HepG2 (cell line): ENCODE measurements around the gene GRAMD1A. TPM values are rescaled to one million over a fixed set of nuclear protein-coding genes. Genes with fewer than 3 reads are reported as not detected.

Experiments used
- ATAC-seq: fragments of 200-7000 bp; cut with Tn5 transposase; 3 replicates; pipeline ENCODE4 v1.9.1; 2020; ENCODE audit warnings: mild to moderate bottlenecking, moderate library complexity
- BruUV-seq: library from RNA; stranded (reverse); fragments of 400-500 nt; replicated peaks from 2 replicates; lab custom pipeline; 2021; lab: Mats Ljungman, UMichigan
- CTCF ChIA-PET: fragments of 300-600 bp; formaldehyde crosslinking; extraction: SDS; loops from one replicate; lab custom pipeline; 2021; ENCODE audit warnings: low total read pairs, inconsistent platforms, low intra/inter-chr PET ratio; lab: Yijun Ruan, JAX
- POLR2A ChIA-PET: fragments of 350-600 bp; sonication (Branson Sonifier 250); formaldehyde crosslinking; loops from one replicate; lab custom pipeline; 2020; ENCODE audit warnings: antibody characterized with exemption, inconsistent platforms; lab: Yijun Ruan, JAX
- DNase-seq: peaks from one replicate; pipeline ENCODE4 v3.0.0-alpha.2; 2015; ENCODE audit warnings: low spot score
- FAIRE-seq: peaks from 3 replicates; lab custom pipeline; 2011; peaks lifted over from hg19 to GRCh38; lab: Jason Lieb, UNC
- H2AFZ ChIP-seq: one replicate; pipeline ENCODE4 v1.6.1; 2011; ENCODE audit warnings: low read length, inconsistent platforms
- H3K27ac ChIP-seq: fragments of 300-600 bp; 3 replicates; pipeline ENCODE4 v1.8.0; 2011; ENCODE audit warnings: mixed run types, mild to moderate bottlenecking, mixed read lengths, low read length, inconsistent platforms; ENCODE audit not compliant: insufficient read depth; ENCODE audit errors: extremely low read length
- H3K27me3 ChIP-seq, 2 experiments: fragments of 200-600 bp in 1 of 2; 2 replicates in 1 of 2; 3 replicates in 1 of 2; pipeline versions ENCODE4 v1.6.0 to v1.8.0; 2011; ENCODE audit warnings: low read length in 2 of 2, mild to moderate bottlenecking in 2 of 2, moderate library complexity in 2 of 2, inconsistent platforms in 1 of 2; ENCODE audit not compliant: insufficient read depth in 2 of 2, control insufficient read depth in 1 of 2
- H3K36me3 ChIP-seq, 2 experiments: fragments of 200-600 bp in 1 of 2; replicated peaks in 1 of 2; 2 replicates in 1 of 2; 3 replicates in 1 of 2; pipeline versions ENCODE4 v1.5.1 to v1.8.0; 2011; ENCODE audit warnings: low read length in 2 of 2, inconsistent platforms in 1 of 2; ENCODE audit not compliant: insufficient read depth in 2 of 2, control insufficient read depth in 1 of 2
- H3K4me1 ChIP-seq: 2 replicates; pipeline ENCODE4 v1.5.1; 2012; ENCODE audit warnings: low read length, inconsistent platforms; ENCODE audit not compliant: insufficient read depth
- H3K4me2 ChIP-seq: 2 replicates; pipeline ENCODE4 v1.6.0; 2011; ENCODE audit warnings: low read depth, low read length, inconsistent platforms
- H3K4me3 ChIP-seq, 3 experiments: fragments of 200-600 bp in 1 of 3; sonication (generic), shearing (Covaris generic) in 1 of 3; replicated peaks in 1 of 3; 2 replicates each; pipeline ENCODE4 v1.5.1; 2011 to 2016; ENCODE audit warnings: low read length in 3 of 3, inconsistent platforms in 2 of 3, low read depth in 2 of 3, mild to moderate bottlenecking in 2 of 3, control low read depth in 1 of 3, mixed read lengths in 1 of 3; ENCODE audit not compliant: insufficient read depth in 1 of 3
- H3K79me2 ChIP-seq: one replicate; pipeline ENCODE4 v1.6.1; 2011; ENCODE audit warnings: low read length, inconsistent platforms; ENCODE audit not compliant: insufficient read depth
- H3K9ac ChIP-seq: 2 replicates; pipeline ENCODE4 v1.6.0; 2011; ENCODE audit warnings: mild to moderate bottlenecking, low read depth, low read length, inconsistent platforms; ENCODE audit not compliant: insufficient read depth
- H3K9me3 ChIP-seq: 2 replicates; pipeline ENCODE4 v1.5.1; 2012; ENCODE audit warnings: mild to moderate bottlenecking, low read length
- H4K20me1 ChIP-seq: 2 replicates; pipeline ENCODE4 v1.6.0; 2011; ENCODE audit warnings: inconsistent platforms, mild to moderate bottlenecking, low read length, moderate library complexity; ENCODE audit not compliant: insufficient read depth
- AGO1 ChIP-seq: fragments of 200-400 bp; formaldehyde crosslinking; IDR thresholded peaks from 2 replicates; pipeline ENCODE4 v1.6.1; 2017; ENCODE audit warnings: mild to moderate bottlenecking, low read depth, low read length, moderate library complexity; ENCODE audit not compliant: poor library complexity, severe bottlenecking
- BCL3 ChIP-seq: sonication (generic); formaldehyde crosslinking; IDR thresholded peaks from 2 replicates; pipeline ENCODE4 v1.5.1; 2020; ENCODE audit warnings: mild to moderate bottlenecking, missing genetic modification reagents, moderate library complexity
- ELF3 ChIP-seq: IDR thresholded peaks from 2 replicates; pipeline ENCODE4 v1.6.1; 2016; ENCODE audit warnings: missing genetic modification reagents, missing compliant biosample characterization
- NR3C1 ChIP-seq: sonication (generic); formaldehyde crosslinking; IDR thresholded peaks from 2 replicates; pipeline ENCODE4 v1.4.0; 2020; ENCODE audit warnings: missing genetic modification reagents
- PBX3 ChIP-seq: sonication (generic); formaldehyde crosslinking; IDR thresholded peaks from 2 replicates; pipeline ENCODE4 v1.8.1; 2023; ENCODE audit warnings: missing genetic modification reagents, inconsistent platforms, borderline replicate concordance
- POGZ ChIP-seq: sonication (generic); formaldehyde crosslinking; IDR thresholded peaks from 2 replicates; pipeline ENCODE4 v1.4.0; 2020; ENCODE audit warnings: mild to moderate bottlenecking, missing genetic modification reagents
- RBFOX2 ChIP-seq: fragments of 200-400 bp; formaldehyde crosslinking; IDR thresholded peaks from 2 replicates; pipeline ENCODE4 v1.6.1; 2017; ENCODE audit warnings: low read depth, mild to moderate bottlenecking, low read length
- SNAI1 ChIP-seq: sonication (generic); formaldehyde crosslinking; IDR thresholded peaks from 2 replicates; pipeline ENCODE4 v1.5.0; 2020; ENCODE audit warnings: mild to moderate bottlenecking, missing genetic modification reagents, borderline replicate concordance
- ZBTB7A ChIP-seq: sonication (generic); formaldehyde crosslinking; IDR thresholded peaks from 2 replicates; pipeline ENCODE4 v1.8.0; 2022; ENCODE audit warnings: mild to moderate bottlenecking, missing genetic modification reagents
- ZFP1 ChIP-seq: IDR thresholded peaks from 2 replicates; pipeline ENCODE4 v1.6.1; 2016
- ZNF18 ChIP-seq: sonication (generic); formaldehyde crosslinking; IDR thresholded peaks from 2 replicates; pipeline ENCODE4 v1.8.0; 2022; ENCODE audit warnings: mild to moderate bottlenecking, missing genetic modification reagents; ENCODE audit not compliant: insufficient replicate concordance
- ZNF282 ChIP-seq: fragments of 450-650 bp; IDR thresholded peaks from 2 replicates; pipeline ENCODE4 v1.6.1; 2018; ENCODE audit not compliant: partially characterized antibody
- ZNF687 ChIP-seq: sonication (generic); formaldehyde crosslinking; IDR thresholded peaks from 2 replicates; pipeline ENCODE4 v1.5.1; 2020; ENCODE audit warnings: mild to moderate bottlenecking, missing genetic modification reagents, moderate library complexity
- ZNF850 ChIP-seq: sonication (generic); formaldehyde crosslinking; conservative IDR thresholded peaks from 2 replicates; pipeline ENCODE4 v1.9.0; 2021; ENCODE audit warnings: mild to moderate bottlenecking, missing genetic modification reagents
- ZSCAN30 ChIP-seq: sonication (generic); formaldehyde crosslinking; IDR thresholded peaks from 2 replicates; pipeline ENCODE4 v1.5.0; 2020; ENCODE audit warnings: mild to moderate bottlenecking, missing genetic modification reagents
- WGBS: methylation state at CpG from one replicate; pipeline ENCODE4 v1.1.6; 2017; ENCODE audit warnings: low lambda C conversion rate; 5-methylcytosine and 5-hydroxymethylcytosine counted together
- in situ Hi-C: cut with HindIII; loops from 2 replicates; pipeline ENCODE4 v1.10.0; 2017; ENCODE audit warnings: low pct_unique_long_range_greater_than_20kb; ENCODE audit not compliant: extremely low pct_ligation_motif_present
- intact Hi-C: fragments of 100-400 bp; cut with micrococcal nuclease; formaldehyde crosslinking; loops from one replicate; pipeline ENCODE4 v1.10.0; 2022; ENCODE audit not compliant: unreplicated experiment
- polyA plus RNA-seq, 8 experiments: library from polyadenylated mRNA; depleted of rRNA in 3 of 8; stranded (reverse) in 7 of 8; unstranded in 1 of 8; fragments of >200 nt; fragmentation: Illumina TruSeq in 4 of 8; extraction: Trizol in 4 of 8; gene quantifications; 2 replicates each; pipeline versions ENCODE4 v1.2.1 to v1.2.3, GENCODE V29; 2011 to 2016; ENCODE audit warnings: low read depth in 4 of 8, missing spikeins in 1 of 8, mixed read lengths in 1 of 8; ENCODE audit not compliant: insufficient read depth in 1 of 8
- total RNA-seq, 5 experiments: library from RNA; depleted of rRNA; stranded (reverse); fragments of >200 nt; fragmentation: Illumina TruSeq; extraction: Trizol; gene quantifications; 2 replicates each; pipeline ENCODE4 v1.2.3, GENCODE V29; 2016; ENCODE audit warnings: low read depth in 1 of 5

GRAMD1A gene
- total and polyA plus RNA-seq, 2 of the 13 experiments (the other 11 are each of a cell fraction or from before 2014, with no cell fraction given): 14.7 to 181 TPM

- Histone ChIP-seq H3K27ac (peak overlapping the region; percentile 83), H3K4me3 (peak overlapping the region; percentile 81 to 86 (median 81)), H3K9ac (peak overlapping the region; percentile 88), H3K4me2 (peak overlapping the region; percentile 91), H3K27me3 (peaks cover 0 to 3% of the 10 kb centered on the region in 2 experiments; a peak in 1 of 5 replicates), H3K4me1 (peaks cover 81% of the 10 kb centered on the region), H3K9me3 (no peaks in the 10 kb centered on the region), H3K36me3 (peaks cover 0 to 4% of the 10 kb centered on the region in 2 experiments; a peak in 3 of 5 replicates), H4K20me1 (peaks cover 21% of the 10 kb centered on the region), H2AFZ (no peak overlapping the region), H3K79me2 (peaks cover 34% of the 10 kb centered on the region)
- intact Hi-C loops: loop anchor here (5.0 kb wide), 1 partner anchor 43 kb away; the partner anchor contains the start of gene HPN
- FAIRE-seq (peak; percentile 56), ATAC-seq (peak; percentile 13), DNase-seq (peak; percentile 23)
- in situ Hi-C loops: no loop called here
- POLR2A ChIA-PET: no interaction called here
- CTCF ChIA-PET: no interaction called here
- BruUV-seq: no TSS peak
- 8% methylated on average over 13 of the region's 13 CpGs for WGBS
- TF ChIP-seq NR3C1 (CRISPR knock-in tag): no peak
- TF ChIP-seq ZNF18 (CRISPR knock-in tag): no peak
- no peak for TF ChIP-seq ZNF850 (CRISPR knock-in tag)
- TF ChIP-seq ELF3 (CRISPR knock-in tag): 0 out of 2 replicates have a peak, but pooled peaks have one; percentile 34
- TF ChIP-seq ZBTB7A (CRISPR knock-in tag): no peak
- TF ChIP-seq ZFP1 (CRISPR knock-in tag): no peak
- peak; percentile 79 for TF ChIP-seq ZNF687 (CRISPR knock-in tag)
- no peak for TF ChIP-seq BCL3 (CRISPR knock-in tag)
- TF ChIP-seq RBFOX2: no peak
- TF ChIP-seq AGO1: no peak
- no peak for TF ChIP-seq PBX3
- TF ChIP-seq ZSCAN30 (CRISPR knock-in tag): no peak
- TF ChIP-seq POGZ (CRISPR knock-in tag): no peak
- no peak for TF ChIP-seq SNAI1 (CRISPR knock-in tag)
- TF ChIP-seq ZNF282: no peak
Measured at GRCh38 chr19:34998777-34999497, 1.2 kb upstream of the GRAMD1A start.
